Activated CD8-positive, alpha-beta T cell treated with anti-CD3 and anti-CD28 coated beads for 36 hours (primary cell): Measurements from ENCODE around the gene KIF13A. TPM values are rescaled to one million over a fixed set of nuclear protein-coding genes. Genes with fewer than 3 reads are reported as not detected.
"Not testable (repeated sequence)": the region's sequence is repeated elsewhere in the genome, so short reads cannot be mapped to it uniquely, and the experiment has no call there.

Experiments
- ATAC-seq: fragments of 200-7000 bp; cut with Tn5 transposase; one replicate; pipeline ENCODE4 v1.10.0; 2021; ENCODE audit warnings: mild to moderate bottlenecking, moderate library complexity
- CTCF ChIA-PET: fragments of 350-600 bp; sonication (Branson Sonifier 250); formaldehyde crosslinking; loops from one replicate; lab custom pipeline; 2021; ENCODE audit warnings: antibody characterized with exemption; lab: Charles Lee
- POLR2A ChIA-PET: fragments of 350-600 bp; sonication (Branson Sonifier 250); formaldehyde crosslinking; loops from one replicate; lab custom pipeline; 2021; ENCODE audit warnings: antibody characterized with exemption; lab: Charles Lee
- DNase-seq: peaks from one replicate; pipeline ENCODE4 v3.0.0-alpha.2; 2020
- H3K27ac Mint-ChIP-seq: one replicate; pipeline ENCODE4 v1.8.0; 2021; ENCODE audit warnings: mild to moderate bottlenecking, mixed read lengths
- H3K27me3 Mint-ChIP-seq: one replicate; pipeline ENCODE4 v1.8.0; 2021; ENCODE audit warnings: mixed read lengths
- H3K36me3 Mint-ChIP-seq: one replicate; pipeline ENCODE4 v1.8.0; 2021; ENCODE audit warnings: low read depth, mixed read lengths
- H3K4me1 Mint-ChIP-seq: one replicate; pipeline ENCODE4 v1.8.0; 2021; ENCODE audit warnings: low read depth, mixed read lengths
- H3K4me3 Mint-ChIP-seq: one replicate; pipeline ENCODE4 v1.8.0; 2021; ENCODE audit warnings: mild to moderate bottlenecking, moderate library complexity, mixed read lengths
- H3K9me3 Mint-ChIP-seq: one replicate; pipeline ENCODE4 v1.8.0; 2021; ENCODE audit warnings: mixed read lengths
- CTCF ChIP-seq: fragments of 200-600 bp; IDR thresholded peaks from one replicate; pipeline ENCODE4 v1.8.0; 2022; ENCODE audit warnings: antibody characterized with exemption, mild to moderate bottlenecking
- intact Hi-C: fragments of 100-400 bp; cut with micrococcal nuclease; formaldehyde crosslinking; loops from one replicate; pipeline ENCODE4 v1.10.0; 2022
- total RNA-seq, 2 experiments: library from RNA; stranded (reverse); gene quantifications; one replicate each; pipeline ENCODE4 v1.2.3, GENCODE V29; 2021

The KIF13A gene
- total RNA-seq, 2 experiments from 2014 or later, result not detected

- DNase-seq (no peak), ATAC-seq (no peak)
- Mint-ChIP-seq H3K27ac (no peak overlapping the region), H3K27me3 (peaks cover 62% of the 10 kb centered on the region), H3K9me3 (no peaks in the 10 kb centered on the region), H3K4me3 (no peak overlapping the region), H3K36me3 (no peaks in the 10 kb centered on the region), H3K4me1 (peaks cover 16% of the 10 kb centered on the region)
- ChIA-PET POLR2A (no interaction called here), CTCF (interaction anchor here (0.8 kb wide), 1 partner anchor 181 kb away, joined by 3 read pairs; no protein-coding TSS in a partner anchor)
- TF ChIP-seq CTCF, result no peak
- intact Hi-C loops, result loop anchor here (5.0 kb wide), 1 partner anchor 132 kb away; no protein-coding TSS in a partner anchor
These were observed 2.4 kb downstream of the KIF13A start for GRCh38 chr6:17984812-17985670.

GRCh38 chr6:17984399-17984798 is 3.0 kb downstream of the KIF13A start:
- intact Hi-C loops, result no loop called here
- ChIA-PET CTCF (no interaction called here), POLR2A (no interaction called here)
- Mint-ChIP-seq H3K9me3 (no peaks in the 10 kb centered on the region), H3K4me1 (peaks cover 16% of the 10 kb centered on the region), H3K36me3 (no peaks in the 10 kb centered on the region), H3K27ac (no peak overlapping the region), H3K27me3 (peaks cover 61% of the 10 kb centered on the region), H3K4me3 (no peak overlapping the region)
- ATAC-seq (no peak), DNase-seq (no peak)
- no peak for TF ChIP-seq CTCF

- Mint-ChIP-seq H3K4me3 (no peak overlapping the region), H3K27me3 (peaks cover 55% of the 10 kb centered on the region), H3K27ac (no peak overlapping the region), H3K9me3 (no peaks in the 10 kb centered on the region), H3K36me3 (no peaks in the 10 kb centered on the region), H3K4me1 (peaks cover 16% of the 10 kb centered on the region)
- POLR2A ChIA-PET, result no interaction called here
- TF ChIP-seq CTCF, result no peak
- CTCF ChIA-PET, result no interaction called here
- intact Hi-C loops, result no loop called here
- ATAC-seq (no peak), DNase-seq (no peak)
These were observed 3.7 kb downstream of the KIF13A start for GRCh38 chr6:17983730-17984129.

- peaks cover 37% of the 10 kb centered on the region for H3K27me3 Mint-ChIP-seq
- ChIA-PET POLR2A (no interaction called here), CTCF (no interaction called here)
- no peaks in the 10 kb centered on the region for H3K9me3 Mint-ChIP-seq
- no peaks in the 10 kb centered on the region for H3K36me3 Mint-ChIP-seq
- H3K4me3 Mint-ChIP-seq, result no peak overlapping the region
- DNase-seq (no peak), ATAC-seq (no peak)
- no peak for TF ChIP-seq CTCF
- no peak overlapping the region for H3K27ac Mint-ChIP-seq
- intact Hi-C loops, result no loop called here
- H3K4me1 Mint-ChIP-seq, result peaks cover 6% of the 10 kb centered on the region
These were observed 7.1 kb downstream of the KIF13A start for GRCh38 chr6:17980329-17980728.

- no peak for DNase-seq
- TF ChIP-seq CTCF, result no peak
- no peak overlapping the region for H3K27ac Mint-ChIP-seq
- ChIA-PET POLR2A (no interaction called here), CTCF (no interaction called here)
- intact Hi-C loops, result no loop called here
- H3K4me1 Mint-ChIP-seq, result peaks cover 6% of the 10 kb centered on the region
- peaks cover 28% of the 10 kb centered on the region for H3K27me3 Mint-ChIP-seq
- ATAC-seq, result no peak
- H3K36me3 Mint-ChIP-seq, result no peaks in the 10 kb centered on the region
- H3K9me3 Mint-ChIP-seq, result no peaks in the 10 kb centered on the region
- no peak overlapping the region for H3K4me3 Mint-ChIP-seq
These were observed 8.0 kb downstream of the KIF13A start for GRCh38 chr6:17979479-17979878.

- POLR2A ChIA-PET, H3K4me3 Mint-ChIP-seq, H3K9me3 Mint-ChIP-seq, H3K27ac Mint-ChIP-seq, CTCF ChIA-PET, H3K4me1 Mint-ChIP-seq, H3K36me3 Mint-ChIP-seq, ATAC-seq, intact Hi-C loops, DNase-seq: not testable (repeated sequence)
- H3K27me3 Mint-ChIP-seq, result peaks cover 19% of the 10 kb centered on the region
These were observed 11.2 kb downstream of the KIF13A start for GRCh38 chr6:17976258-17976657.
